Activated B cell treated with CpG ODN at 0.5 μM for 24 hours (primary cell): ENCODE measurements around the gene RTL10. TPM values are rescaled to one million over a fixed set of nuclear protein-coding genes. Genes with fewer than 3 reads are reported as not detected.

Experiments used
- ATAC-seq: fragments of 200-7000 bp; cut with Tn5 transposase; one replicate; pipeline ENCODE4 v1.10.0; 2021; ENCODE audit warnings: low read depth, mild to moderate bottlenecking, moderate library complexity
- CTCF ChIA-PET: fragments of 350-600 bp; sonication (Branson Sonifier 250); formaldehyde crosslinking; loops from one replicate; lab custom pipeline; 2021; ENCODE audit warnings: antibody characterized with exemption; lab: Charles Lee
- POLR2A ChIA-PET: fragments of 350-600 bp; sonication (Branson Sonifier 250); formaldehyde crosslinking; loops from one replicate; lab custom pipeline; 2021; ENCODE audit warnings: antibody characterized with exemption; lab: Charles Lee
- DNase-seq: peaks from one replicate; pipeline ENCODE4 v3.0.0; 2022
- H3K27ac Mint-ChIP-seq: one replicate; pipeline ENCODE4 v1.8.0; 2020; ENCODE audit warnings: mixed read lengths
- H3K27me3 Mint-ChIP-seq: one replicate; pipeline ENCODE4 v1.8.0; 2021; ENCODE audit warnings: mixed read lengths
- H3K36me3 Mint-ChIP-seq: one replicate; pipeline ENCODE4 v1.8.0; 2021; ENCODE audit warnings: low read depth, mixed read lengths
- H3K4me1 Mint-ChIP-seq: one replicate; pipeline ENCODE4 v1.8.0; 2021; ENCODE audit warnings: mixed read lengths
- H3K4me3 Mint-ChIP-seq: one replicate; pipeline ENCODE4 v1.8.0; 2020; ENCODE audit warnings: mild to moderate bottlenecking, mixed read lengths
- H3K9me3 Mint-ChIP-seq: one replicate; pipeline ENCODE4 v1.8.0; 2020; ENCODE audit warnings: mixed read lengths
- CTCF ChIP-seq: fragments of 200-600 bp; IDR thresholded peaks from one replicate; pipeline ENCODE4 v1.8.0; 2022; ENCODE audit warnings: antibody characterized with exemption, mild to moderate bottlenecking
- intact Hi-C: fragments of 100-400 bp; cut with micrococcal nuclease; formaldehyde crosslinking; loops from one replicate; pipeline ENCODE4 v1.15.1; 2024
- total RNA-seq: library from RNA; stranded (reverse); gene quantifications from 2 replicates; pipeline ENCODE4 v1.2.3, GENCODE V29; 2022

Gene RTL10
- total RNA-seq, 1 donor from 2014 or later: 12.1 TPM

- no peak for TF ChIP-seq CTCF
- ATAC-seq: no peak
- no peak overlapping the region for H3K27ac Mint-ChIP-seq
These were observed 44.9 kb downstream of the RTL10 start for GRCh38 chr22:19809741-19810140.

GRCh38 chr22:19808873-19809478 lies 45.7 kb downstream of the RTL10 start:
- CTCF ChIA-PET: no interaction called here
- no peak for ATAC-seq
- no peaks in the 10 kb centered on the region for H3K9me3 Mint-ChIP-seq
- H3K4me3 Mint-ChIP-seq: no peak overlapping the region
- no peak for TF ChIP-seq CTCF
- intact Hi-C loops: no loop called here
- DNase-seq: peak; percentile 4
- no peaks in the 10 kb centered on the region for H3K27me3 Mint-ChIP-seq
- no peak overlapping the region for H3K27ac Mint-ChIP-seq
- peaks cover 14% of the 10 kb centered on the region for H3K36me3 Mint-ChIP-seq
- H3K4me1 Mint-ChIP-seq: no peaks in the 10 kb centered on the region
- POLR2A ChIA-PET: no interaction called here

More at GRCh38 chr22:19809741-19810140, 44.9 kb downstream of the RTL10 start:
- H3K4me3 Mint-ChIP-seq: no peak overlapping the region
- DNase-seq: no peak
- H3K27me3 Mint-ChIP-seq: no peaks in the 10 kb centered on the region
- H3K9me3 Mint-ChIP-seq: no peaks in the 10 kb centered on the region
- H3K4me1 Mint-ChIP-seq: no peaks in the 10 kb centered on the region
- peaks cover 14% of the 10 kb centered on the region for H3K36me3 Mint-ChIP-seq
- POLR2A ChIA-PET: no interaction called here
- CTCF ChIA-PET: no interaction called here
- intact Hi-C loops: no loop called here

- no peaks in the 10 kb centered on the region for H3K9me3 Mint-ChIP-seq
- H3K27ac Mint-ChIP-seq: no peak overlapping the region
- no peak for TF ChIP-seq CTCF
- intact Hi-C loops: no loop called here
- no peak overlapping the region for H3K4me3 Mint-ChIP-seq
- POLR2A ChIA-PET: no interaction called here
- H3K27me3 Mint-ChIP-seq: no peaks in the 10 kb centered on the region
- DNase-seq: no peak
- peaks cover 14% of the 10 kb centered on the region for H3K36me3 Mint-ChIP-seq
- CTCF ChIA-PET: no interaction called here
- ATAC-seq: no peak
- H3K4me1 Mint-ChIP-seq: no peaks in the 10 kb centered on the region
These were observed 46.5 kb downstream of the RTL10 start for GRCh38 chr22:19807914-19808872.

GRCh38 chr22:19807161-19807913 lies 47.3 kb downstream of the RTL10 start:
- no peak for ATAC-seq
- Mint-ChIP-seq H3K4me3 (no peak overlapping the region), H3K4me1 (no peaks in the 10 kb centered on the region), H3K27ac (no peak overlapping the region), H3K36me3 (peaks cover 20% of the 10 kb centered on the region), H3K9me3 (no peaks in the 10 kb centered on the region), H3K27me3 (no peaks in the 10 kb centered on the region)
- DNase-seq: no peak
- intact Hi-C loops: no loop called here
- ChIA-PET CTCF (no interaction called here), POLR2A (no interaction called here)
- TF ChIP-seq CTCF: no peak
